GM12878 (cell line): ENCODE measurements around the gene SFI1. TPM values are rescaled to one million over a fixed set of nuclear protein-coding genes. Genes with fewer than 3 reads are reported as not detected.

Experiments used
- BCL11A ChIP-seq: IDR thresholded peaks from 2 replicates; pipeline ENCODE4 v1.6.1; 2011; ENCODE audit warnings: low read depth, low read length
- BMI1 ChIP-seq: fragments of 450-650 bp; IDR thresholded peaks from 2 replicates; pipeline ENCODE4 v1.6.1; 2016; ENCODE audit warnings: mild to moderate bottlenecking, moderate library complexity, borderline replicate concordance
- CBX5 ChIP-seq: sonication (generic); IDR thresholded peaks from 2 replicates; pipeline ENCODE4 v1.6.1; 2016; ENCODE audit warnings: low read depth, moderate library complexity, mild to moderate bottlenecking, inconsistent platforms
- CHD1 ChIP-seq: IDR thresholded peaks from 2 replicates; pipeline ENCODE4 v1.6.1; 2012; ENCODE audit warnings: low read depth, low read length, improper control_type of control experiment
- FOS ChIP-seq: IDR thresholded peaks from 3 replicates; pipeline ENCODE4 v1.6.1; 2011; ENCODE audit warnings: borderline replicate concordance; ENCODE audit not compliant: insufficient read length; ENCODE audit errors: extremely low read depth
- IRF4 ChIP-seq: IDR thresholded peaks from 2 replicates; pipeline ENCODE4 v1.6.1; 2011; ENCODE audit warnings: low read depth, low read length
- NR2C1 ChIP-seq: fragments of 450-650 bp; IDR thresholded peaks from 2 replicates; pipeline ENCODE4 v1.6.1; 2017; ENCODE audit warnings: antibody characterized with exemption, mild to moderate bottlenecking, moderate library complexity
- PAX8 ChIP-seq: fragments of 450-650 bp; IDR thresholded peaks from 2 replicates; pipeline ENCODE4 v1.6.1; 2017; ENCODE audit warnings: mild to moderate bottlenecking, moderate library complexity
- POU2F2 ChIP-seq: IDR thresholded peaks from 3 replicates; pipeline ENCODE4 v1.6.1; 2011; ENCODE audit warnings: low read depth, mild to moderate bottlenecking, low read length, borderline replicate concordance
- RAD51 ChIP-seq: fragments of 450-650 bp; IDR thresholded peaks from 2 replicates; pipeline ENCODE4 v1.6.1; 2016; ENCODE audit warnings: moderate library complexity, mild to moderate bottlenecking, inconsistent platforms
- RUNX3 ChIP-seq: IDR thresholded peaks from 2 replicates; pipeline ENCODE4 v1.6.1; 2012; ENCODE audit warnings: low read length, inconsistent platforms
- SIX5 ChIP-seq: IDR thresholded peaks from 2 replicates; pipeline ENCODE4 v1.6.1; 2011; ENCODE audit warnings: mild to moderate bottlenecking, low read depth, low read length, moderate library complexity; ENCODE audit not compliant: severe bottlenecking
- ZNF687 ChIP-seq: fragments of 450-650 bp; IDR thresholded peaks from 2 replicates; pipeline ENCODE4 v1.6.1; 2017; ENCODE audit warnings: mild to moderate bottlenecking, moderate library complexity
- polyA plus RNA-seq, 11 experiments: library from polyadenylated mRNA; depleted of rRNA in 4 of 11; unstranded in 6 of 11; stranded (reverse) in 5 of 11; fragments of >200 nt; fragmentation: Nextera tagmentation in 4 of 11; fragmentation: Illumina TruSeq in 1 of 11; extraction: Ambion mirVana in 4 of 11; extraction: Trizol in 1 of 11; gene quantifications; 1 replicate in 1 of 11; 2 replicates in 10 of 11; pipeline versions ENCODE4 v1.2.1 to v1.2.3, GENCODE V29; 2011 to 2016; ENCODE audit warnings: inconsistent platforms in 2 of 11, missing spikeins in 2 of 11, low read depth in 1 of 11
- total RNA-seq, 4 experiments: library from RNA; depleted of rRNA in 3 of 4; stranded (reverse); fragments of >200 nt in 3 of 4; fragmentation: Illumina TruSeq in 1 of 4; extraction: Trizol in 1 of 4; gene quantifications; 2 replicates each; pipeline versions ENCODE4 v1.2.1 to v1.2.3, GENCODE V29; 2013 to 2021
- TF ChIP-seq, protein P1 (sequence below): fragments of 450-650 bp; IDR thresholded peaks from 2 replicates; pipeline ENCODE4 v1.6.1; 2016; ENCODE audit warnings: mild to moderate bottlenecking, moderate library complexity, borderline replicate concordance
- TF ChIP-seq, protein P2 (sequence below): fragments of 450-650 bp; IDR thresholded peaks from 2 replicates; pipeline ENCODE4 v1.6.1; 2017; ENCODE audit warnings: low read depth, mild to moderate bottlenecking, moderate library complexity
- TF ChIP-seq, protein P3 (sequence below): fragments of 450-650 bp; formaldehyde crosslinking; IDR thresholded peaks from 2 replicates; pipeline ENCODE4 v1.5.0; 2022; ENCODE audit warnings: mild to moderate bottlenecking, missing genetic modification characterization

Gene SFI1
- total and polyA plus RNA-seq, 10 of the 15 experiments (the other 5 are each of a cell fraction or from before 2014, with no cell fraction given) = 6.3 to 70.1 (median 30.4) TPM

DNA sequence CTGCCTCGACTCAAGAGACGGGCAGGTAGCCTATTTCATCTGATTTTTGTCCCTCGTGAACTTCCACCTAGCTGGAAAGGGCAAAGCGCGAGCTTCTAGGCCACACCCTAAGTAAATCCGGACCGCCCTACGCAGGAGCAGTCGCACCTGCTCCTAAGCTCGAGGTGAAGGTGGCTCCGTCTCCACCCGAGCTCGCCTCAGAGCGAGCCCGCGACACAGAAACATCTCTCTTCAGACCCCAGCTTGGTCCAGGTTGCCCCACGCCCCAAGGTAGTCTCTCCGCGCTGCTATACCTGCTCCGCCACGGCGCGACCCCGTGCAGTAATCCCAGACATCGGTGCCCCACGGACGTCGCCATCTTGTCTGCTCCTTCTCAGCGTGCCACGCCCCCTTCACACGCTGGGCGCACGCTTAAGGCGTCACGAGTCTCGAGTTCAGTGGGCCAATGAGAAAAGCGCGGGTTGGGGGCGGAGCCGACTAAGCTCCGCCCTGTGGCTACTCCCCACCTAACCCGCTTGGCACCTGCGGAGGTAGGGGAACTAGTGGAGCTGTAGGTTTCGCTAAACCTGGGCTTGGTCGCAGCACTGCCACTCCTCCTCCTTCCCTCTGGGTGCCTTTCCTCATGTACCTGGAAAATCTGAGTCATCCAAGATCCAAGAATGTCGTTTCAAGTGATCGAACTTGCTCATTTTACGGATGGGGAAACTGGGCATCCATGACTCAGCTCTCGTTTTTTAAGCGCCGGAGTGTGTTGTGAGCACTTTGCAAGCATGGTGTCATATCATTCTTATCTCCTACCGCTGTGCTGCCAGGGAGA is 165.7 kb downstream of the SFI1 start, which contains the start of gene PISD (continued):
- TF ChIP-seq RAD51 (no peak), BMI1 (no peak), RUNX3 (no peak), CBX5 (no peak), BCL11A (no peak), SIX5 (peak; percentile 37), IRF4 (no peak), CHD1 (no peak), ZNF687 (no peak), PAX8 (no peak), NR2C1 (peak; percentile 36), POU2F2 (0 out of 3 replicates have a peak, but pooled peaks have one; percentile 37), FOS (no peak)
- TF ChIP-seq, protein P1, sequence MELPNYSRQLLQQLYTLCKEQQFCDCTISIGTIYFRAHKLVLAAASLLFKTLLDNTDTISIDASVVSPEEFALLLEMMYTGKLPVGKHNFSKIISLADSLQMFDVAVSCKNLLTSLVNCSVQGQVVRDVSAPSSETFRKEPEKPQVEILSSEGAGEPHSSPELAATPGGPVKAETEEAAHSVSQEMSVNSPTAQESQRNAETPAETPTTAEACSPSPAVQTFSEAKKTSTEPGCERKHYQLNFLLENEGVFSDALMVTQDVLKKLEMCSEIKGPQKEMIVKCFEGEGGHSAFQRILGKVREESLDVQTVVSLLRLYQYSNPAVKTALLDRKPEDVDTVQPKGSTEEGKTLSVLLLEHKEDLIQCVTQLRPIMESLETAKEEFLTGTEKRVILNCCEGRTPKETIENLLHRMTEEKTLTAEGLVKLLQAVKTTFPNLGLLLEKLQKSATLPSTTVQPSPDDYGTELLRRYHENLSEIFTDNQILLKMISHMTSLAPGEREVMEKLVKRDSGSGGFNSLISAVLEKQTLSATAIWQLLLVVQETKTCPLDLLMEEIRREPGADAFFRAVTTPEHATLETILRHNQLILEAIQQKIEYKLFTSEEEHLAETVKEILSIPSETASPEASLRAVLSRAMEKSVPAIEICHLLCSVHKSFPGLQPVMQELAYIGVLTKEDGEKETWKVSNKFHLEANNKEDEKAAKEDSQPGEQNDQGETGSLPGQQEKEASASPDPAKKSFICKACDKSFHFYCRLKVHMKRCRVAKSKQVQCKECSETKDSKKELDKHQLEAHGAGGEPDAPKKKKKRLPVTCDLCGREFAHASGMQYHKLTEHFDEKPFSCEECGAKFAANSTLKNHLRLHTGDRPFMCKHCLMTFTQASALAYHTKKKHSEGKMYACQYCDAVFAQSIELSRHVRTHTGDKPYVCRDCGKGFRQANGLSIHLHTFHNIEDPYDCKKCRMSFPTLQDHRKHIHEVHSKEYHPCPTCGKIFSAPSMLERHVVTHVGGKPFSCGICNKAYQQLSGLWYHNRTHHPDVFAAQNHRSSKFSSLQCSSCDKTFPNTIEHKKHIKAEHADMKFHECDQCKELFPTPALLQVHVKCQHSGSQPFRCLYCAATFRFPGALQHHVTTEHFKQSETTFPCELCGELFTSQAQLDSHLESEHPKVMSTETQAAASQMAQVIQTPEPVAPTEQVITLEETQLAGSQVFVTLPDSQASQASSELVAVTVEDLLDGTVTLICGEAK = no peak; the same call in 1 of the 2 replicates
- TF ChIP-seq, protein P2, sequence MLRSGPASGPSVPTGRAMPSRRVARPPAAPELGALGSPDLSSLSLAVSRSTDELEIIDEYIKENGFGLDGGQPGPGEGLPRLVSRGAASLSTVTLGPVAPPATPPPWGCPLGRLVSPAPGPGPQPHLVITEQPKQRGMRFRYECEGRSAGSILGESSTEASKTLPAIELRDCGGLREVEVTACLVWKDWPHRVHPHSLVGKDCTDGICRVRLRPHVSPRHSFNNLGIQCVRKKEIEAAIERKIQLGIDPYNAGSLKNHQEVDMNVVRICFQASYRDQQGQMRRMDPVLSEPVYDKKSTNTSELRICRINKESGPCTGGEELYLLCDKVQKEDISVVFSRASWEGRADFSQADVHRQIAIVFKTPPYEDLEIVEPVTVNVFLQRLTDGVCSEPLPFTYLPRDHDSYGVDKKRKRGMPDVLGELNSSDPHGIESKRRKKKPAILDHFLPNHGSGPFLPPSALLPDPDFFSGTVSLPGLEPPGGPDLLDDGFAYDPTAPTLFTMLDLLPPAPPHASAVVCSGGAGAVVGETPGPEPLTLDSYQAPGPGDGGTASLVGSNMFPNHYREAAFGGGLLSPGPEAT = peak; percentile 98
- TF ChIP-seq, protein P3, sequence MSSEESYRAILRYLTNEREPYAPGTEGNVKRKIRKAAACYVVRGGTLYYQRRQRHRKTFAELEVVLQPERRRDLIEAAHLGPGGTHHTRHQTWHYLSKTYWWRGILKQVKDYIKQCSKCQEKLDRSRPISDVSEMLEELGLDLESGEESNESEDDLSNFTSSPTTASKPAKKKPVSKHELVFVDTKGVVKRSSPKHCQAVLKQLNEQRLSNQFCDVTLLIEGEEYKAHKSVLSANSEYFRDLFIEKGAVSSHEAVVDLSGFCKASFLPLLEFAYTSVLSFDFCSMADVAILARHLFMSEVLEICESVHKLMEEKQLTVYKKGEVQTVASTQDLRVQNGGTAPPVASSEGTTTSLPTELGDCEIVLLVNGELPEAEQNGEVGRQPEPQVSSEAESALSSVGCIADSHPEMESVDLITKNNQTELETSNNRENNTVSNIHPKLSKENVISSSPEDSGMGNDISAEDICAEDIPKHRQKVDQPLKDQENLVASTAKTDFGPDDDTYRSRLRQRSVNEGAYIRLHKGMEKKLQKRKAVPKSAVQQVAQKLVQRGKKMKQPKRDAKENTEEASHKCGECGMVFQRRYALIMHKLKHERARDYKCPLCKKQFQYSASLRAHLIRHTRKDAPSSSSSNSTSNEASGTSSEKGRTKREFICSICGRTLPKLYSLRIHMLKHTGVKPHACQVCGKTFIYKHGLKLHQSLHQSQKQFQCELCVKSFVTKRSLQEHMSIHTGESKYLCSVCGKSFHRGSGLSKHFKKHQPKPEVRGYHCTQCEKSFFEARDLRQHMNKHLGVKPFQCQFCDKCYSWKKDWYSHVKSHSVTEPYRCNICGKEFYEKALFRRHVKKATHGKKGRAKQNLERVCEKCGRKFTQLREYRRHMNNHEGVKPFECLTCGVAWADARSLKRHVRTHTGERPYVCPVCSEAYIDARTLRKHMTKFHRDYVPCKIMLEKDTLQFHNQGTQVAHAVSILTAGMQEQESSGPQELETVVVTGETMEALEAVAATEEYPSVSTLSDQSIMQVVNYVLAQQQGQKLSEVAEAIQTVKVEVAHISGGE = no peak
